GM19025 (cell line): ENCODE results near the gene KLHL6.

Experiments
- ATAC-seq: cut with Tn5 transposase; IDR thresholded peaks from one replicate; pipeline ENCODE4 v1.9.1; 2021; ENCODE audit warnings: mild to moderate bottlenecking, low read depth, moderate library complexity; ENCODE audit not compliant: unreplicated experiment

The KLHL6 gene, protein sequence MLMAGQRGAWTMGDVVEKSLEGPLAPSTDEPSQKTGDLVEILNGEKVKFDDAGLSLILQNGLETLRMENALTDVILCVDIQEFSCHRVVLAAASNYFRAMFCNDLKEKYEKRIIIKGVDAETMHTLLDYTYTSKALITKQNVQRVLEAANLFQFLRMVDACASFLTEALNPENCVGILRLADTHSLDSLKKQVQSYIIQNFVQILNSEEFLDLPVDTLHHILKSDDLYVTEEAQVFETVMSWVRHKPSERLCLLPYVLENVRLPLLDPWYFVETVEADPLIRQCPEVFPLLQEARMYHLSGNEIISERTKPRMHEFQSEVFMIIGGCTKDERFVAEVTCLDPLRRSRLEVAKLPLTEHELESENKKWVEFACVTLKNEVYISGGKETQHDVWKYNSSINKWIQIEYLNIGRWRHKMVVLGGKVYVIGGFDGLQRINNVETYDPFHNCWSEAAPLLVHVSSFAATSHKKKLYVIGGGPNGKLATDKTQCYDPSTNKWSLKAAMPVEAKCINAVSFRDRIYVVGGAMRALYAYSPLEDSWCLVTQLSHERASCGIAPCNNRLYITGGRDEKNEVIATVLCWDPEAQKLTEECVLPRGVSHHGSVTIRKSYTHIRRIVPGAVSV

DNA sequence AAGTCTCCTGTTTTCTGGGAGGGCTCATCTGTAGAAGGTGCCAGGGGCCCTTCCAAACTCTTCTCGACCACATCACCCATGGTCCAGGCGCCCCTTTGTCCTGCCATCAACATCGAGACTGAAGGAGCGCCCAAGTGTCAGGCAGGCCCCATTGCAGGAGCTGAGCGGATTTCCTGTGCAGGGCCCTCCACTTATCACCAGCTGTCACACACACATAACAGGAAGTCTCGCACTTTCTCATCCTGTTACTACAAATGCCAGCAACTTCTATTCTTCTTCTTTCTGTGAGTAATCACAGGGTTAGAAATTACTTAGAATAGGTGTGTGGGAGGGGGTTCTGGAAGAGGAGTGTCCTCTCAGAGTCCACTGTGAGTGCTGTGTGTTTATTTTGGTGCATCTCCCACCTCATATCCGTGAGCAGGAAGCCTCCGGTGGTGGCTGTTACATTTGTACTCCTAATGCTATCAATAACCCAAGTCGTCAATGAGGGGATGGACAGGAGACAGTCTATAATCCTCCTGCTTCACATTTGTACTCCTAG, at the start of gene KLHL6:
KLHL6 (minus strand) TSS at position 166 of the 541 bp plus-strand sequence; CDS start at position 113, 53 bp downstream.
- peak; percentile 85 for ATAC-seq

DNA sequence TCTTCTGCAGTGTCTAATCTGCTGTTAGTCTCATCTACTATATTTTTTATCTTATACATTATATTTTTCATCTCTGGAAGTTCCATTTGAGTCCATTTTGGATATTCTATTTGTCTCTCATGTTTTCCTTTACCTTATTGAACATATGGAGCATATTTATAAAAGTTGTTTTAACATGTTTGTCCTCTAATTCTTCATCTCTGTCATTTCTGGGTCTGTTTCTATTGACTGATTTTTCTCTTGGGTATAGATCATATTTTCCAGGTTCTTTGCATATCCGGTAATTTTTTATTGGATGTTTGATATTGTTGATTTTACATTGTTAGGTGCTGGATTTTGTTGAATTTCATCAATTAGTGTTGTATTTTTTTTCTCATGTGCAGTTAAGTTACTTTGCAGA, 42.5 kb upstream of the KLHL6 start:
- ATAC-seq = no peak

DNA sequence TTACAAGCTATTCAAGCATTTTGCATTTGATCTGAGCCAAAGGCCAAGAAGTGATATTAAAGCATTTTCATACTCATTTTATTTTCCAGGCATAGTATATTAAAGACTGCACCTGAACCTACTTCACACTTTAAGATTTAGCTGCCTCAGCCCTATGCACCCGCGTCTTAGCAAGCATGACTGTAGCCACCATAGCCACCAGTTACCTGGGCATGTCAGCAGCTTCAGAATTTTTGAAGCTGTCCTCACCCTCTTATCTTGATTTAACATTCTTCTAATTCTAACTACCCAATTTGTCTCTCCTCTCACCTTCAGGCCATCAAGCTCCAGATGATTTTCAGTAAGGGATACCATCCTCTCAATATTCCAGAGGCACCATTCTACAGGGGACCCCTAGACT, 39.1 kb upstream of the KLHL6 start:
- ATAC-seq = no peak

DNA sequence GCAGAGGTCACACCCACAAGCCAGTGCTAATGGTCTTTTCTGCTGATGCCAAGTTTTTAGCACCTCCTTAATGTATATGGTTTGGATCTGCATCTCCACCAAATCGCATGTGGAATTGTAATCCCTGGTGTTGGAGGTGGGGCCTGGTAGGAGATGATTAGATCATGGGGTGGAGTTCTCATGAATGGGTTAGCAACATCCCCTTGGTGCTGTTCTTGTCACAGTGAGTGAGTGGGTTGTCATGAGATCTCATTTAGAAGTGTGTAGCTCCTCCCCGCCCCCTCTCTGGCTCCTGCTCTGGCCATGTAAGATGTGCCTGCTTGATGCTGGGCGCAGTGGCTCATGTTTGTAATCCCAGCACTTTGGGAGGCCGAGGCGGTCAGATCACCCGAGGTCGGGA, 37.3 kb upstream of the KLHL6 start:
- ATAC-seq = no peak

DNA sequence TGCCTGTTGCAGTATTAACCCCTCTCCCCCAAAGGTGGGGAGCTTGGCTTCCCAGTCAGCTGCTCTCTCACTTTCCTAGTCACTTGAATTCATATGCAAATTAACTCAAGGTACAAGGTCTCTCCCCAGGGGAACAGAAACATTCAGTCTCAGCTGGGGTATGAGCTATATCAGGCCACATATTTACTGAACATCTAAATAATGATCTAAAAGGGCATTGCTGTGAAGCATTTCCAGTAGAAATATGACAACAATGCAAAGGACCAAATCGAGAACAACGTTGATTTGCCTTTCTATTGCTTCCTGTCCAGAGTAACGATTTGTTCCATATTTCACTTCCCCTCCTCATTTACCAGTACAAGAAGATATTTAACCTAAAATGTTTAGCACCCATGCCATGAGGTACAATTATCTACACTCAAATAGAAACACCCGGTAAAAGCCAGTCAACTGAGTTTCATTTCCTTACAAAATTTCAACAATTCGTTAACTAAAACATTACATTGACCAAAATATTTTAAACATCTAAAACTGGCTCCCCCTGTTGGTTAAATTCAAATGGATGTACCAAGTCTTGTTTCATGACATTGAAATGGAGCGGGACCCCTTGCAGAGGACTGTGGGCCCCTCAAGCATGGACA, 36.5 kb upstream of the KLHL6 start:
- ATAC-seq = peak; percentile 92

DNA sequence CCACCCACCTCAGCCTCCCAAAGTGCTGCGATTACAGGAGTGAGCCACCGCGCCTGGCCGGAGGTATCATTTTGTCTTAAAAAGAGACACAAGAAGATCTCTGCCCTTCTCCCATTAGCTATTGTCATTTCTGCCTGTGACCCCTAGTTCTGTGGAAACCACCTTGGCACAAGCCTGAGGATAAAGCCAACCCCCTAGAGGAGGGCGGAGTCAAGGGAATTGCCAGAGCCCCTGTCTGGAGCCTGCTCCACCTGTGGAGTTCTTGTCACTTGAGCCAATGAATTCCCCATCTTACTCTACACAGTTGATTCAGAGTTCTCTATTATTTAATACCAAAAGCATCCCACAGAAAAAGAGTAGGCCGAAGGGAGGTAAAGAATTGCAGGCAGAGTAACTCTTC, 34.9 kb upstream of the KLHL6 start:
- ATAC-seq = no peak

DNA sequence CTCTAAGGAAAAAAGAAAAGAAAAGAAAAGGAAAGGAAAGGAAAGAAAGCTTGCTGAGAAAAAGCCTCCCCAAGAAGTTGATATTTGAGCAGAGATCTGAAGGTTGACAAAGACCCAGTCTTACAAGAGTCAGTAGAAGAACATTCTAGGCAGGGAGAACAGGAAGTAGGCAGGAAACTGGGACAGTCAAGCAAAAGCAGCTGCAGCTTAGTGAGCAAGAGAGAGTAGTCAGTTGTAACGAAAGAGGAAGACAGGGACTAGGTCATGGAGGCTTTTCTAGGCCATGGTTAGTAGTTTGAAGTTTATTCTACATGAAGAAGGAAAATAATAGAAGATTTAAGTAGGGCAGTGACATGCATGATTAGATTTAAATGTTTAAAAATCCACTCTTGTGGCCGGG, 31.8 kb upstream of the KLHL6 start:
- no peak for ATAC-seq

DNA sequence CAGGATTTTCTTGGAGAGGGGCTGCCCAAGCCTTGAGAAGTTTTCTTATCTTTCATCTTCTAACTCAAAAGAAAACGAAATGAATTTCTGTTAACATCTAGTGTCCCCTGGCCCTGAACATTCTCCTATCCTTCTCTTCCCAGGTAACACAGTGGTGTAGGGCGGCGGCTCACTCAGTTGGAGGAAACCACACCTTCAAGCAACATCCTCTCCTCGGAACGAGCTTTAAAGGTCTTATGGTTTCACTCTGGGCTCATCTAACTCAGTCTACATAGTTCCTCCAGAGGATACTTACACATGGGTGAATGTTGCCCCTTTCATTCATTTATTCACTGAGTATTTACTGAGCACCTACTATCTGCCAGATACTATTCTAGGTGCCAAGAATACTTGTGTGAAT, 31.0 kb upstream of the KLHL6 start:
- ATAC-seq = no peak

DNA sequence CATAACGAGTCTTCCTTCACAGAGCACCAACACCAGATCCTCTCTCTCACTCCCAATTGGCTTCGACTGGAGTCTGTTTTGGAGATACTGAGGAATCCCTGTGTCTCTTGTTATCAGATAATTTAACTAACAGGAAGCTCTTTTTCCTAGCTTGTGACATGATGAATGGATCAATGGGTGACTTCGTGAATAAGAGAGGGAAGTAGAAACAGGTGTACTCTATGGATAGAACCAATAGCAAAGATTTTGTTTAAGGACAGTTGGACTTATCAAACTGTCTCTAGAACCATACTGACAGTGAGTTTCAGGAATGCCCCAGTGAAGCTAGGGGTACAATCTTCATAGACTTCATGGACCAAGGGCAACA, 29.4 kb upstream of the KLHL6 start:
- ATAC-seq = no peak

DNA sequence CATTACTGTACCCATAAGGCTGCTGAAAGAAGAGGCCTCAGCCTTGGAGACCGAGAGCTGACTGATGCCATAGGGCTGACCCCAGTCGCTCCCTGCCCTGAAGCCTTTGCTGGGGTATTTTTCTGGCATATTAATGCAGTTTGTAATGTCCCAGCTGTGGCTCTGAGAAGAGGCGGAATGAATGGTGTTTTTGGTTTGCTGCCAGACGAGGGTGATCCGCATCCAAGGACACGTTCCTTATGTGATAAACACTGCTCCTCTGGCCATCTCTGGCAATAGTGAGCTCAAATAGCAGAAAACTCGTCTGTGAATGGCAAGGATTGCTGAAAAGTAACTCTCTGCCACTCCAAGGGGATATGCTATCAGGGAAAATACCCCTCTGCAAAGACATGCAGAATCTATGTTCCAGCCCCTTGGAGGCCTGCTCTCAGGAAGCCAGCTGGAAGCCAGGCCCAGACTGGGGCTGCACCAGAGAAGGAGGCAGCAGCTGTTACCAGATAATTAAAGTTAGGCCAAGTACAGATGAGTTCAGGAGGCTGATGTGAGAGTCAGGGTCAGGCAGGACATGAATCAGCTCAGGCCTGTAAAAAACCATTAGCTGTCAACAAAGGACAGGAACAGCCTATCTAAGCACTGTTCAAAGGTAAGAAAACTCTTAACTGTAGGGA, 28.9 kb upstream of the KLHL6 start:
- ATAC-seq = no peak

DNA sequence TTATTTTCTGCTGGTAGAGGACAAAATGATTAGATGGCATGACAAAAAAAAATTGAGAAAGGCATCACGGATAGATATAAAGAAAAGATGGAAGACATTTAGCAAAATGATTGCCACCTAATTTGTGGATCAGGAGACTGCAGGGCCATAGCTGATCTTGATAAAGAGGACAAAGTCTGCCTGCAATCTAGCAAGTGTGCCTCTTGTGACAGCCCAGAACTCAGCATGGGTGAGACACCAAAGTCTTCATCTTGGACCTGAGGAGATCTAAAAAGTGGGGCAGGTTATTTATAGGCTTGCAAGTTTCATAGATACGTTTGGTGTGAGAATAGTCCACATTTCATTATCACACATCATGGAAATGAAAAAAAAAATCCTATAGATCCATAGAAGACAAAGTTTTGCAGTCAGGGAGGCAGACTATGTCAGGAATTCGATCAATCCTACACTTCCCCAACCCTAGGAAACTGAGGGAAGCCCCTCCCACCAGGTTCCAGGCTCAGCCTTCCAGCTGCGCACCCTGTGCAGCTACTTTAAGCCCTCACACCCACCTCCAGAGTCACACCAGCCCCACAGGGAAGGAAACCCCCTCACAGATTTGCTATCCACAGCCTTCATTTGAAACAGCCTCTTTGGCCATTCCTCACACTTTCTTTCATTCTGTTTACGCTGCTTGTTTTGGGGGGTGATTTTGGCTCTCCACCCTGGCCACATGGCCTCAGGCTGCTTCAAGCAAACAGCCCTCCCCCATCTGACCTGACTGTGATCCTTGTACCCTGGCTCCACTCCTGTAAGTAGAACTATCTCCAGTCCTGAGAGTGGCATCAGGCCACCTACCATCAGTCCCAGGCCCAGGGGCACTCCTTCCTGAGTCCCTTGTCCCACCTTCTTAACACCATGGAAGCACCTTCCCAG, 28.1 kb upstream of the KLHL6 start:
- ATAC-seq = no peak

DNA sequence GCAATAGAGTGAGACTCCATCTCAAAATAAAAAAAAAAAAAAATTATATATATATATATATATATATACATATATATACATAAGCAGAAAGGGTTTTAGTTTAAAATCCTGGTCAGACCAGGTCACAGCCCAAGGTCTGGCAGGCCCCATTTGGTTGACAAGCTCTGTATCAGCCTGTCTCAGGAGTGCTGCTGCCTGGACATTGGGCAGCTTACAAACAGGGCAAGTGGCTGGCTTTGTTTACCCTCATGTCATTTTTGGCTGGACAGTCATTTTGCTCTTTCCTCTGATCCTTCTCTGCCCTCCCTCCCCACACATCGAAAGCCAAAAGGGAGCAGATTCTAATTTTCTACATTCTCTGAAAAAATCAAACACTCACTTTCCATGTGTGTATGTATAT, 26.7 kb upstream of the KLHL6 start:
- ATAC-seq = no peak

DNA sequence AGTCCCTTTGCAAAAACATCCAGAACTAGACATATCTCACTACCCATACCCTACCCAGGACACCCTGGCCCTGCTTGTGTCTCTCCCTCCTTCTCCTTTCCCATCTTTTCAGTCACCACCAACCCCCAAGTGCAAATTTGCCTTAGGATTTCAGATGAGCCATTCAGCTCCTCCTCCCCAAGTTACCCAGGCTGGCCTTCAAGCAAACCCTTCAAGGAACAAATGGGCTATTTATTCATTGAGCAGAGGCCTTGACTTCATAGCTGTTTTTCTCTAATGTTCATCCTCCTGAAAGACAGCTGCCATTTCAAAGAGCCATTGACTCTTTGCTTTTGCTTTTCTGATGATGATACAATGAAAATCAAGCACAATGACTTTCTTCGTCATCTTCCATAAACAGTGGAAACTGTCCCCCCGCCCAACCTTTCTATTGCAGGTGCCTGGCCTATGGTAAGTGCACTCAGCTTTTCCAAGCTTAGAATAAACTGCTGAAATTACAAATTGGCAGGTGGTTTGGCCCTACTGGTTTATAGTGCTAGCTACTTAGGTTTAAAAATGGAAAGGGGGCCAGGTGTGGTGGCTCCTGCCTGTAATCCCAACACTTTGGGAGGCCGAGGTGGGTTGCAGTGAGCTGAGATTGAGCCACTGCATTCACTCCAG, 26.1 kb upstream of the KLHL6 start:
- no peak for ATAC-seq

DNA sequence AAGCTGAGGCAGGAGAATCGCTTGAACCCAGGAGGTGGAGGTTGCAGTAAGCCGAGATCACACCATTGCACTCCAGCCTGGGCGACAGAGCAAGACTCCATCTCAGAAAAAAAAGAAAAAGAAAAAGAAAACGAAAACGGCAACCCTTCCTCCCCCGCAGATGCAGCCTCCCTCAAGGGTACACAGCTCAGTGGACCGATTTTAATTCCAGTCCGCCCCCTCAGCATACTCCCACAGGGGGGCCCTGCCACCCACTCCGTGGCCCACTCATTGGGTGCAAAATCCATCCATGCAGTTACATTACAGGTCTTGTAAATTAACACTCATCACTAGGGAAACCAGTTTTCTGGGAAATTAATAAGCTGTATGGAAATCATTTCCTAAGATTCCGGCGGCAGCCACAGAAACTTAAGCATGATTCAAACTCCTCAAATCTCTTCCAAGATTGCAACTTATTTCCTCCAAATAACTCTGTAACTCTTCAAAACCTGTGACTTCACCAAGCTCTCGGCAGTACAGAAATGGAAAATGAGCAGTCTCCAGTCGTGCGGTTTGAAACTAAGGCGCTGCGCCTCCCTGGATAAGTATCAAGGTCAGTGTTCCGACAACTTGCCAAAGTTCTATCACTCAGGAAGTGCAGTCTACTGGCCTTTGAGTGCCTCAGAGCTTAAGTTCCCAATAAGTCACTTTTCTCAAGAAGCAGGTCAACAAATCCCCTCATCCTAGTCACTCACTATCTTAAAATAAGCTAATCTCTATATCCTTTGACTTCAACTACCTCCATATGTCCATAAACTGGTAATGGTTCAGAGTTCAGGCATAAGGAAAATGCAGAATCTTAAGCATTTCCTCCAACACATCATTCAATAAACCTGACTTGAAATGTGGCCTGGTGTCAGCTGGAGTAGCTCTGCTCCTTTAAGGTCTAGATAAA, 24.7 kb upstream of the KLHL6 start:
- no peak for ATAC-seq

DNA sequence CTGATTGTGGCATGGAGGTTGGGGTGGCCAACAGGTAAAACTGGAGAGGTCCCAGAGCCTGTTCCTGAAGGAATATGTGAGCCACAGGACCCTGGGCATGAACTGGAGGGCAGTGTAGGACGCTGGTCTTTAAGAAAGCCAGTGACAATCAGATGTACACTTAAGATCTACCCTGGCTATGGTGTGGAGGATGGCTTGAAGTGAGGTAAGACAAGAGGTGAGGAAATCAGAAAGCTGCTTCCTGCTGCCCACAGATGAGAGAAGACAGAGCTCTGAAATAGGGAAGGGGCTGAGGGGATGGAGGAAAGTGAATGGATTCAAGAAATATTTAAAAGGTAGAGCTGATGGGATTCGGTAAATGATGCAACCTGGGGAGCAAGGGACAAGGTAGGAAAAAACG, 22.7 kb upstream of the KLHL6 start:
- ATAC-seq = no peak

DNA sequence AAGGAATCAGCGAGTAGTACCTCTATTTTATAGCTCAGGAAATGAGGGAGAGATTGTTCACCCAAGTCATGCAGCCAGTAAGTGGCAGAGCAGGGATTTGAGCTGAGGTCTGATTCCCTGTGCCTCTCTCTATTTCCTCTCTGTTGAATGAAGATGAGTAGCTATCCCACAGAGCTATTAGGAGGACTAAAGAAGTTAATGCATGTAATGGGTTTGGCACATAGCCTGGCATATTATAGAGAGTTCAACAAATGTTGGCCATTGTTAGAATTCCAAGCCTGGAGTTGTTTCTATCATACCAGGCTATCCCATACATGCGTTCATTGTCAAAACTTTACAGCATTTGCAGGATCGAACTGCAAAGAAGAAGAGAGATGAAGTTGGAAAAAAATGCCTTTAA, 21.8 kb upstream of the KLHL6 start:
- ATAC-seq = no peak

DNA sequence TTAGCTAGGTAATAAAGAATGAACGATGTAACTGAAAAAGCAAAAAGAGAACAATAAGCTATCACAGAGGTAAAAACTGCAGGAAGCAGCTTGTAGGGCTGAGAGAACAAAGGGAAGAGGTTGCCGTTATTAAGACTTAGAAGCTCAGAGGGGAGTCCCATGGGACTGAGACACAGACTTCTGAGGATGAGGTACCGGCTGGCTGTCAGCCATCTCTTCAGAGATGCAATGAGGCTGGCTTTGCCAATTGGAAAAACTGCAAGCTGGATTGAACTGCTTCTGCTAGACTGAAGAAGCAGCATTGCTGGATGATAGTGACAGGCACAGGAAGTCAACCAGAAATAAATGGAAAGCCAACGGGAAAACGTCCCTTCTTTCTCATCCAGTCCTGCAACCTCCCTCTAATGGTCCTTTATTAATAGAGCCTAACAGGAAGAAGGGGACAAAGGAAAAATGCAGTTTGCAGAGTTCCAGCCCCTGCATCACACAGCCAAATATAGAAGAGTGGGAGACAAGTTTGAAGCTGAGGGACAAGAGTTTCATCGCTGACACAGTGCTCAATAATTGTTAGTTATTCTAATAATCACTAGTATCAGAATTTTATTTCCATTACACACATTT, 21.1 kb upstream of the KLHL6 start:
- no peak for ATAC-seq

DNA sequence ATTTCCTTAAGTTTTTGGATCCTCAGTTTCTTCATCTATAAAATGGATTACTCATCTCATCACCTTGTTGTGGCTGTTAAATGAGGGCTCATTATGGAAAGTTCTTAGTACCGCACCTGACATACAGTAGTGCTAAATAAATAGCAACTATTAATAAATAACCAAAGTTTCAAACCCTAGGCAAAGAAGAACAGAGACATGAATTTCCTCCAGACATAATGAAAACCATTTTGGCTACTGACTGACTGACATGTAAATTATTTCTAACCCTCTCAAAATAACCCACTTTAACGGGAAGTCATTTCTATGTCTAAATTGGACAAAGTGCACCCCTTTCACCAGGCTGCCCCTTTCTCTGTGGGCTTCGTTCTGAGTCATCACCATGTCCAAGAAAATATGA, 17.4 kb upstream of the KLHL6 start:
- no peak for ATAC-seq
